NOMO-1 treated with dmso at 0.1 percent for 144 hours (cell line): Measurements from ENCODE around the gene CCNJL.
"Not testable (repeated sequence)": the region's sequence is repeated elsewhere in the genome, so short reads cannot be mapped to it uniquely, and the experiment has no call there.

Source experiments
- DNase-seq: peaks from one replicate; lab custom pipeline; 2025; ENCODE audit not compliant: unreplicated experiment; lab: John Stamatoyannopoulos, UW

The CCNJL gene

GRCh38 chr5:160263326-160263855 is 49.0 kb downstream of the CCNJL start:
- DNase-seq, result no peak

GRCh38 chr5:160262151-160263074 is 50.0 kb downstream of the CCNJL start:
- DNase-seq, result no peak

- no peak for DNase-seq
Observed at GRCh38 chr5:160260881-160261815, 51.2 kb downstream of the CCNJL start.

- DNase-seq, result no peak
Observed at GRCh38 chr5:160260006-160260775, 52.2 kb downstream of the CCNJL start.

GRCh38 chr5:160259341-160259740 is 53.0 kb downstream of the CCNJL start:
- no peak for DNase-seq

- DNase-seq, result no peak
Observed at GRCh38 chr5:160254706-160255105, 57.7 kb downstream of the CCNJL start.

GRCh38 chr5:160253441-160253840 is 58.9 kb downstream of the CCNJL start:
- no peak for DNase-seq

- no peak for DNase-seq
Observed at GRCh38 chr5:160252916-160253315, 59.4 kb downstream of the CCNJL start.

GRCh38 chr5:160251406-160252155 is 60.8 kb downstream of the CCNJL start:
- DNase-seq, result no peak

- no peak for DNase-seq
Observed at GRCh38 chr5:160250826-160251225, 61.5 kb downstream of the CCNJL start.

GRCh38 chr5:160250226-160250625 is 62.1 kb downstream of the CCNJL start:
- DNase-seq, result no peak

- DNase-seq, result not testable (repeated sequence)
Observed at GRCh38 chr5:160249570-160249969, 62.8 kb downstream of the CCNJL start.

- DNase-seq, result no peak
Observed at GRCh38 chr5:160245506-160246086, 66.8 kb downstream of the CCNJL start.

- DNase-seq, result no peak
Observed at GRCh38 chr5:160242145-160242544, 70.2 kb downstream of the CCNJL start.

- DNase-seq, result no peak
Observed at GRCh38 chr5:160240350-160240749, 72.0 kb downstream of the CCNJL start.

- no peak for DNase-seq
Observed at GRCh38 chr5:160237571-160238093, 74.7 kb downstream of the CCNJL start.

- DNase-seq, result no peak
Observed at GRCh38 chr5:160235731-160236130, 76.6 kb downstream of the CCNJL start.

GRCh38 chr5:160233215-160233614 is 79.1 kb downstream of the CCNJL start:
- DNase-seq, result no peak

GRCh38 chr5:160231783-160232342 is 80.5 kb downstream of the CCNJL start:
- DNase-seq, result no peak
